HG03521 (cell line): ENCODE measurements around the gene TULP1.

Experiments
- ATAC-seq: cut with Tn5 transposase; IDR thresholded peaks from one replicate; pipeline ENCODE4 v1.9.1; 2021; ENCODE audit warnings: mild to moderate bottlenecking, moderate library complexity; ENCODE audit not compliant: unreplicated experiment

The TULP1 gene

GRCh38 chr6:35485402-35485877 lies 27.3 kb downstream of the TULP1 start:
- no peak for ATAC-seq

GRCh38 chr6:35484921-35485392 lies 27.7 kb downstream of the TULP1 start:
- ATAC-seq = no peak

- ATAC-seq = no peak
These were observed 28.6 kb downstream of the TULP1 start for GRCh38 chr6:35483893-35484645.

GRCh38 chr6:35483490-35483889 lies 29.2 kb downstream of the TULP1 start:
- no peak for ATAC-seq

GRCh38 chr6:35483062-35483461 lies 29.6 kb downstream of the TULP1 start:
- no peak for ATAC-seq

- ATAC-seq = no peak
These were observed 31.5 kb downstream of the TULP1 start for GRCh38 chr6:35481226-35481625.

GRCh38 chr6:35480176-35480575 lies 32.5 kb downstream of the TULP1 start:
- no peak for ATAC-seq

GRCh38 chr6:35478259-35478658 lies 34.4 kb downstream of the TULP1 start:
- ATAC-seq = no peak

GRCh38 chr6:35477551-35478179 lies 35.0 kb downstream of the TULP1 start:
- no peak for ATAC-seq

- ATAC-seq = no peak
These were observed 35.7 kb downstream of the TULP1 start for GRCh38 chr6:35477028-35477427.

- no peak for ATAC-seq
These were observed 36.7 kb downstream of the TULP1 start for GRCh38 chr6:35476004-35476403.

GRCh38 chr6:35475573-35475972 lies 37.1 kb downstream of the TULP1 start:
- no peak for ATAC-seq

GRCh38 chr6:35474942-35475570 lies 37.6 kb downstream of the TULP1 start:
- no peak for ATAC-seq

- ATAC-seq = no peak
These were observed 38.4 kb downstream of the TULP1 start for GRCh38 chr6:35474131-35474941.

- no peak for ATAC-seq
These were observed 38.9 kb downstream of the TULP1 start for GRCh38 chr6:35473850-35474130.

- ATAC-seq = no peak
These were observed 39.4 kb downstream of the TULP1 start for GRCh38 chr6:35473075-35473849.

- no peak for ATAC-seq
These were observed 40.8 kb downstream of the TULP1 start for GRCh38 chr6:35471836-35472345.

GRCh38 chr6:35470663-35471120 lies 42.0 kb downstream of the TULP1 start:
- ATAC-seq = no peak

- no peak for ATAC-seq
These were observed 42.7 kb downstream of the TULP1 start for GRCh38 chr6:35469751-35470662.
